H9 (cell line): ENCODE measurements around the gene PTGER2. TPM values are rescaled to one million over a fixed set of nuclear protein-coding genes. Genes with fewer than 3 reads are reported as not detected.

Source experiments
- DNase-seq: peaks from one replicate; pipeline ENCODE4 v3.0.0-alpha.2; 2017
- H2AFZ ChIP-seq: one replicate; pipeline ENCODE4 v1.6.1; 2013; ENCODE audit warnings: mild to moderate bottlenecking, low read length, control low read depth, moderate library complexity
- H2AK5ac ChIP-seq: 2 replicates; pipeline ENCODE4 v1.6.1; 2013; ENCODE audit warnings: low read length, control low read depth, mixed read lengths; ENCODE audit not compliant: insufficient read length
- H2BK120ac ChIP-seq: one replicate; pipeline ENCODE4 v1.6.1; 2013; ENCODE audit warnings: low read depth, mild to moderate bottlenecking, low read length, control low read depth, inconsistent platforms; ENCODE audit not compliant: poor library complexity, severe bottlenecking
- H2BK12ac ChIP-seq: 2 replicates; pipeline ENCODE4 v1.6.1; 2013; ENCODE audit warnings: low read length, control low read depth, mixed read lengths, low read depth; ENCODE audit not compliant: insufficient read length
- H2BK15ac ChIP-seq: 2 replicates; pipeline ENCODE4 v1.6.1; 2013; ENCODE audit warnings: low read depth, low read length, control low read depth
- H2BK20ac ChIP-seq: one replicate; pipeline ENCODE4 v1.6.1; 2013; ENCODE audit warnings: low read depth, mild to moderate bottlenecking, low read length, control low read depth, inconsistent platforms; ENCODE audit not compliant: poor library complexity, severe bottlenecking
- H2BK5ac ChIP-seq: 2 replicates; pipeline ENCODE4 v1.6.1; 2013; ENCODE audit warnings: low read length, control low read depth, mixed read lengths; ENCODE audit not compliant: insufficient read length
- H3K14ac ChIP-seq: 2 replicates; pipeline ENCODE4 v1.6.1; 2013; ENCODE audit warnings: low read length, control low read depth; ENCODE audit not compliant: insufficient read depth
- H3K18ac ChIP-seq: 2 replicates; pipeline ENCODE4 v1.6.1; 2013; ENCODE audit warnings: low read depth, mild to moderate bottlenecking, mixed read lengths, low read length, control low read depth; ENCODE audit not compliant: insufficient read length
- H3K23ac ChIP-seq: 2 replicates; pipeline ENCODE4 v1.6.1; 2013; ENCODE audit warnings: low read length, control low read depth, mixed read lengths, low read depth; ENCODE audit not compliant: insufficient read length
- H3K23me2 ChIP-seq: 2 replicates; pipeline ENCODE4 v1.6.1; 2013; ENCODE audit warnings: low read depth, mild to moderate bottlenecking, mixed read lengths, low read length, control low read depth; ENCODE audit not compliant: insufficient read length, poor library complexity, severe bottlenecking
- H3K27ac ChIP-seq: 2 replicates; pipeline ENCODE4 v1.5.1; 2013; ENCODE audit warnings: low read length, control low read depth, mixed read lengths, low read depth; ENCODE audit not compliant: insufficient read length
- H3K27me3 ChIP-seq: 2 replicates; pipeline ENCODE4 v1.6.1; 2013; ENCODE audit warnings: low read length, control low read depth, inconsistent platforms; ENCODE audit not compliant: insufficient read depth
- H3K4ac ChIP-seq: 2 replicates; pipeline ENCODE4 v1.6.1; 2013; ENCODE audit warnings: low read depth, mild to moderate bottlenecking, control low read depth, inconsistent platforms, low read length, moderate library complexity
- H3K4me1 ChIP-seq: 2 replicates; pipeline ENCODE4 v1.6.1; 2013; ENCODE audit warnings: low read length, control low read depth, inconsistent platforms; ENCODE audit not compliant: insufficient read depth
- H3K4me2 ChIP-seq: 2 replicates; pipeline ENCODE4 v1.6.1; 2013; ENCODE audit warnings: low read length, control low read depth, mixed read lengths; ENCODE audit not compliant: insufficient read length, insufficient read depth
- H3K56ac ChIP-seq: 2 replicates; pipeline ENCODE4 v1.6.1; 2013; ENCODE audit warnings: low read depth, mild to moderate bottlenecking, mixed read lengths, low read length, control low read depth; ENCODE audit not compliant: insufficient read length
- H3K79me1 ChIP-seq: 2 replicates; pipeline ENCODE4 v1.6.1; 2013; ENCODE audit warnings: low read depth, mild to moderate bottlenecking, moderate library complexity, low read length, control low read depth, inconsistent platforms; ENCODE audit not compliant: insufficient read depth, poor library complexity, severe bottlenecking
- H3K79me2 ChIP-seq: 2 replicates; pipeline ENCODE4 v1.6.1; 2013; ENCODE audit warnings: low read length, control low read depth, inconsistent platforms; ENCODE audit not compliant: insufficient read depth
- H3K9ac ChIP-seq: 2 replicates; pipeline ENCODE4 v1.6.1; 2013; ENCODE audit warnings: low read length, control low read depth, mixed read lengths; ENCODE audit not compliant: insufficient read length; ENCODE audit errors: extremely low read depth
- H3K9me3 ChIP-seq: one replicate; pipeline ENCODE4 v1.6.1; 2013; ENCODE audit warnings: low read depth, low read length, inconsistent platforms; ENCODE audit not compliant: control insufficient read depth
- H3T11ph ChIP-seq: one replicate; pipeline ENCODE4 v1.6.1; 2013; ENCODE audit warnings: mild to moderate bottlenecking, low read length, control low read depth, inconsistent platforms
- H4K20me1 ChIP-seq: one replicate; pipeline ENCODE4 v1.6.1; 2013; ENCODE audit not compliant: control insufficient read depth, insufficient read length, insufficient read depth
- H4K5ac ChIP-seq: 2 replicates; pipeline ENCODE4 v1.6.1; 2013; ENCODE audit warnings: low read depth, mild to moderate bottlenecking, mixed read lengths, low read length, control low read depth; ENCODE audit not compliant: insufficient read length
- H4K8ac ChIP-seq: replicated peaks from 2 replicates; pipeline ENCODE4 v1.6.1; 2013; ENCODE audit warnings: low read length, control low read depth, mixed read lengths, low read depth; ENCODE audit not compliant: insufficient read length
- H4K91ac ChIP-seq: 2 replicates; pipeline ENCODE4 v1.6.1; 2013; ENCODE audit warnings: low read depth, mild to moderate bottlenecking, moderate library complexity, mixed read lengths, low read length, control low read depth; ENCODE audit not compliant: insufficient read length
- H3K27ac Mint-ChIP-seq, 3 experiments: 2 replicates in 2 of 3; 3 replicates in 1 of 3; pipeline ENCODE4 v1.8.0; 2020 to 2021; ENCODE audit warnings: mixed read lengths in 3 of 3, mild to moderate bottlenecking in 1 of 3, moderate library complexity in 1 of 3
- H3K27me3 Mint-ChIP-seq: 2 replicates; pipeline ENCODE4 v1.8.0; 2021; ENCODE audit warnings: low read depth, mild to moderate bottlenecking, moderate library complexity, mixed read lengths
- H3K36me3 Mint-ChIP-seq, 3 experiments: 2 replicates in 2 of 3; 3 replicates in 1 of 3; pipeline ENCODE4 v1.8.0; 2020 to 2021; ENCODE audit warnings: low read depth in 3 of 3, mixed read lengths in 3 of 3; ENCODE audit not compliant: insufficient read depth in 1 of 3
- H3K4me1 Mint-ChIP-seq, 2 experiments: 2 replicates each; pipeline ENCODE4 v1.8.0; 2020; ENCODE audit warnings: mixed read lengths in 2 of 2
- H3K4me3 Mint-ChIP-seq, 2 experiments: 2 replicates in 1 of 2; 3 replicates in 1 of 2; pipeline ENCODE4 v1.8.0; 2020 to 2021; ENCODE audit warnings: mild to moderate bottlenecking in 2 of 2, mixed read lengths in 2 of 2, moderate library complexity in 1 of 2
- H3K9me3 Mint-ChIP-seq, 2 experiments: 2 replicates in 1 of 2; 3 replicates in 1 of 2; pipeline ENCODE4 v1.8.0; 2020; ENCODE audit warnings: mild to moderate bottlenecking in 2 of 2, mixed read lengths in 2 of 2, moderate library complexity in 1 of 2
- WGBS: extraction: QIAGEN DNeasy Blood & Tissue Kit; methylation state at CpG from one replicate; pipeline ENCODE4 v1.1.7; 2013; ENCODE audit warnings: missing lambda C conversion rate, low lambda C conversion rate, mixed read lengths; ENCODE audit not compliant: insufficient read length; ENCODE audit errors: extremely low coverage; 5-methylcytosine and 5-hydroxymethylcytosine counted together
- total RNA-seq: library from RNA; stranded (reverse); gene quantifications from 2 replicates; pipeline ENCODE4 v1.2.1, GENCODE V29; 2021
- TF ChIP-seq, protein P1 (sequence below): fragments of 200-600 bp; sonication (generic); conservative IDR thresholded peaks from 3 replicates; pipeline ENCODE4 v1.8.0; 2021; ENCODE audit warnings: antibody characterized with exemption, mild to moderate bottlenecking

Gene PTGER2
- total RNA-seq, 1 experiment from 2014 or later = 1.0 TPM

DNA sequence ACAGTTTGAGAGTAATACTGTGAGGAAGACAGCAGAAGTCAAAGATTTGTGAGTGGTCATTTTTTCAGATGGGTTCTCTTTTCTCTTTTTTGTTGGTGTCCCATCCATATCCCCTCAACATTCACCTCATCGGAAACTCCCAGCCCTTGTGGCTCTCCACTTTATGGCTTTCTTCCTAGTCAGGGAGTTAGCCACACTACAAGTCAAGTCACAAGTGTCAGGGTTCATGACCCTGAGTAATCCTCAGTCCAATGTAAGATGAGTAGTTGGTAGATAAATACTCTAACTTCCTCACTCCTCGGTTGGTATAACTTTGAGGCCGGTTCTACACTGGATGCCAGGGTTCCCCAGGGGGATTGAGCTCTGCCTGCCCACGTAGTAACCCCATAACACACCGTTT is 41.4 kb downstream of the PTGER2 start:
- H3K36me3 Mint-ChIP-seq = no peaks in the 10 kb centered on the region
- no peaks in the 10 kb centered on the region for H3K79me1 ChIP-seq
- H3K4ac ChIP-seq = no peak overlapping the region
- H3K9me3 ChIP-seq = no peaks in the 10 kb centered on the region
- no peak overlapping the region for H3K4me2 ChIP-seq
- H3K4me1 Mint-ChIP-seq = no peaks in the 10 kb centered on the region
- no peak overlapping the region for H3K27ac ChIP-seq
- H2AFZ ChIP-seq = no peak overlapping the region
- no peak overlapping the region for H3T11ph ChIP-seq
- no peaks in the 10 kb centered on the region; the same call in 1 of the 2 replicates for H3K27me3 ChIP-seq
- H3K4me3 Mint-ChIP-seq = no peak overlapping the region
- no peak overlapping the region; a peak in 1 of 7 replicates for H3K27ac Mint-ChIP-seq
- no peak overlapping the region for H3K18ac ChIP-seq
- no peak overlapping the region for H3K56ac ChIP-seq
- no peak overlapping the region for H3K14ac ChIP-seq
- no peaks in the 10 kb centered on the region for H4K20me1 ChIP-seq
- no peaks in the 10 kb centered on the region for H3K79me2 ChIP-seq
- no peaks in the 10 kb centered on the region for H3K23me2 ChIP-seq
- WGBS = no CpG with 5 or more reads among the region's 5 CpGs
- no peak overlapping the region for H3K9ac ChIP-seq
- no peak overlapping the region for H2BK120ac ChIP-seq
- no peak overlapping the region for H2AK5ac ChIP-seq
- DNase-seq = no peak
- H3K9me3 Mint-ChIP-seq = no peaks in the 10 kb centered on the region; a peak in 1 of 5 replicates
- H4K91ac ChIP-seq = no peak overlapping the region
- H3K4me1 ChIP-seq = no peaks in the 10 kb centered on the region
- H3K27me3 Mint-ChIP-seq = no peaks in the 10 kb centered on the region
- TF ChIP-seq, protein P1, sequence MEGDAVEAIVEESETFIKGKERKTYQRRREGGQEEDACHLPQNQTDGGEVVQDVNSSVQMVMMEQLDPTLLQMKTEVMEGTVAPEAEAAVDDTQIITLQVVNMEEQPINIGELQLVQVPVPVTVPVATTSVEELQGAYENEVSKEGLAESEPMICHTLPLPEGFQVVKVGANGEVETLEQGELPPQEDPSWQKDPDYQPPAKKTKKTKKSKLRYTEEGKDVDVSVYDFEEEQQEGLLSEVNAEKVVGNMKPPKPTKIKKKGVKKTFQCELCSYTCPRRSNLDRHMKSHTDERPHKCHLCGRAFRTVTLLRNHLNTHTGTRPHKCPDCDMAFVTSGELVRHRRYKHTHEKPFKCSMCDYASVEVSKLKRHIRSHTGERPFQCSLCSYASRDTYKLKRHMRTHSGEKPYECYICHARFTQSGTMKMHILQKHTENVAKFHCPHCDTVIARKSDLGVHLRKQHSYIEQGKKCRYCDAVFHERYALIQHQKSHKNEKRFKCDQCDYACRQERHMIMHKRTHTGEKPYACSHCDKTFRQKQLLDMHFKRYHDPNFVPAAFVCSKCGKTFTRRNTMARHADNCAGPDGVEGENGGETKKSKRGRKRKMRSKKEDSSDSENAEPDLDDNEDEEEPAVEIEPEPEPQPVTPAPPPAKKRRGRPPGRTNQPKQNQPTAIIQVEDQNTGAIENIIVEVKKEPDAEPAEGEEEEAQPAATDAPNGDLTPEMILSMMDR = no peak
- no peak overlapping the region for H2BK5ac ChIP-seq
- no peak overlapping the region for H3K23ac ChIP-seq
- H2BK20ac ChIP-seq = no peak overlapping the region
- no peak overlapping the region for H4K5ac ChIP-seq
- H2BK12ac ChIP-seq = no peak overlapping the region
- no peak overlapping the region for H4K8ac ChIP-seq
- H2BK15ac ChIP-seq = no peak overlapping the region
